ENCODE results near the gene TANK. TPM values are rescaled to one million over a fixed set of nuclear protein-coding genes. Genes with fewer than 3 reads are reported as not detected.
"Not testable (repeated sequence)": the region's sequence is repeated elsewhere in the genome, so short reads cannot be mapped to it uniquely, and the experiment has no call there.

The TANK gene
- total RNA-seq, 1 donor from 2014 or later, result 30.9 TPM

- no peak for DNase-seq (ENCODE audit: missing footprints)
- no peak for ATAC-seq
- intact Hi-C loops (cut with DNase I), result no loop called here
These were observed 3.2 kb downstream of the TANK start for GRCh38 chr2:161163440-161163839.

- DNase-seq (ENCODE audit: missing footprints) (no peak), ATAC-seq (no peak)
- intact Hi-C loops (cut with DNase I), result no loop called here
These were observed 3.9 kb downstream of the TANK start for GRCh38 chr2:161164161-161164560.

GRCh38 chr2:161165266-161165665, 5.0 kb downstream of the TANK start:
- ATAC-seq, result no peak
- DNase-seq (ENCODE audit: missing footprints), result no peak
- intact Hi-C loops (cut with DNase I), result no loop called here

- DNase-seq (ENCODE audit: missing footprints), result no peak
- intact Hi-C loops (cut with DNase I), result no loop called here
- ATAC-seq, result no peak
These were observed 5.6 kb downstream of the TANK start for GRCh38 chr2:161165811-161166210.

GRCh38 chr2:161166538-161167409, 6.5 kb downstream of the TANK start:
- intact Hi-C loops (cut with DNase I), result no loop called here
- no peak for ATAC-seq
- no peak for DNase-seq (ENCODE audit: missing footprints)

GRCh38 chr2:161169335-161169734, 9.1 kb downstream of the TANK start:
- DNase-seq (ENCODE audit: missing footprints), result no peak
- ATAC-seq, result no peak
- intact Hi-C loops (cut with DNase I), result no loop called here

- intact Hi-C loops (cut with DNase I), result no loop called here
- ATAC-seq (no peak), DNase-seq (ENCODE audit: missing footprints) (no peak)
These were observed 10.1 kb downstream of the TANK start for GRCh38 chr2:161170377-161170776.

GRCh38 chr2:161170958-161171932, 11.0 kb downstream of the TANK start:
- ATAC-seq, result no peak
- DNase-seq (ENCODE audit: missing footprints), result no peak
- intact Hi-C loops (cut with DNase I), result no loop called here

- ATAC-seq (no peak), DNase-seq (ENCODE audit: missing footprints) (no peak)
- intact Hi-C loops (cut with DNase I), result no loop called here
These were observed 12.8 kb downstream of the TANK start for GRCh38 chr2:161172901-161173540.

- DNase-seq (ENCODE audit: missing footprints), result no peak
- intact Hi-C loops (cut with DNase I), result no loop called here
- no peak for ATAC-seq
These were observed 13.4 kb downstream of the TANK start for GRCh38 chr2:161173541-161174194.

- ATAC-seq, result no peak
- DNase-seq (ENCODE audit: missing footprints), result no peak
- intact Hi-C loops (cut with DNase I), result no loop called here
These were observed 17.7 kb downstream of the TANK start for GRCh38 chr2:161177969-161178368.

- intact Hi-C loops (cut with DNase I), result no loop called here
- ATAC-seq, result no peak
- no peak for DNase-seq (ENCODE audit: missing footprints)
These were observed 18.5 kb downstream of the TANK start for GRCh38 chr2:161178756-161179155.

- no peak for ATAC-seq
- intact Hi-C loops (cut with DNase I), result no loop called here
- no peak for DNase-seq (ENCODE audit: missing footprints)
These were observed 29.8 kb downstream of the TANK start for GRCh38 chr2:161190050-161190449.

GRCh38 chr2:161195602-161196001, 35.4 kb downstream of the TANK start:
- intact Hi-C loops (cut with DNase I); ATAC-seq; DNase-seq (ENCODE audit: missing footprints): not testable (repeated sequence)

GRCh38 chr2:161199912-161200701, 39.9 kb downstream of the TANK start:
- DNase-seq (ENCODE audit: missing footprints) (no peak), ATAC-seq (no peak)
- intact Hi-C loops (cut with DNase I), result no loop called here

GRCh38 chr2:161204846-161205245, 44.6 kb downstream of the TANK start:
- no peak for DNase-seq (ENCODE audit: missing footprints)
- ATAC-seq, result no peak
- intact Hi-C loops (cut with DNase I), result no loop called here

- intact Hi-C loops (cut with DNase I), result no loop called here
- DNase-seq (ENCODE audit: missing footprints) (no peak), ATAC-seq (no peak)
These were observed 46.3 kb downstream of the TANK start for GRCh38 chr2:161206471-161207032.

- ATAC-seq (no peak), DNase-seq (ENCODE audit: missing footprints) (no peak)
- intact Hi-C loops (cut with DNase I), result no loop called here
These were observed 47.7 kb downstream of the TANK start for GRCh38 chr2:161207941-161208340.

Data from Right ventricle myocardium inferior (tissue), 1 donor.